Loucy (cell line): ENCODE data around the gene MTARC1.

Experiments used
- CTCF ChIP-seq: fragments of 200-600 bp; sonication (generic); conservative IDR thresholded peaks from 2 replicates; pipeline ENCODE4 v1.5.1; 2014; ENCODE audit warnings: mild to moderate bottlenecking, antibody characterized with exemption, low read length
- EZH2phosphoT487 ChIP-seq: fragments of 200-600 bp; IDR thresholded peaks from 2 replicates; pipeline ENCODE4 v1.6.1; 2018; ENCODE audit warnings: antibody characterized with exemption, mild to moderate bottlenecking, moderate library complexity, borderline replicate concordance

GRCh38 chr1:220817907-220818306 is 31.2 kb downstream of the MTARC1 start:
- TF ChIP-seq CTCF (no peak), EZH2phosphoT487 (no peak)
